ENCODE data around the gene POU2AF2. TPM values are rescaled to one million over a fixed set of nuclear protein-coding genes. Genes with fewer than 3 reads are reported as not detected.
A peak's percentile ranks its signal among the peaks of the same experiment; 100 is the strongest.

POU2AF2 gene
- total RNA-seq, 2 donors from 2014 or later: 1.3 to 2.2 TPM

GRCh38 chr11:111301004-111301841, 55.7 kb downstream of the POU2AF2 start:
- H3K4me3 ChIP-seq: no peak overlapping the region
- intact Hi-C loops (cut with DNase I): no loop called here
- no peak for TF ChIP-seq CTCF (IDR thresholded peaks at IDR 0.05)
- H3K4me1 ChIP-seq: peaks cover 5% of the 10 kb centered on the region
- peak; percentile 45 for DNase-seq
- no peaks in the 10 kb centered on the region for H3K36me3 ChIP-seq
- no peaks in the 10 kb centered on the region for H3K9me3 ChIP-seq
- H3K27me3 ChIP-seq: no peaks in the 10 kb centered on the region
- peak overlapping the region in 1 of 2 donors; percentile 84 for H3K9ac ChIP-seq (ENCODE audit: low read depth in 2 of 2, low read length in 2 of 2)
- H3K27ac ChIP-seq: no peak overlapping the region

DNA sequence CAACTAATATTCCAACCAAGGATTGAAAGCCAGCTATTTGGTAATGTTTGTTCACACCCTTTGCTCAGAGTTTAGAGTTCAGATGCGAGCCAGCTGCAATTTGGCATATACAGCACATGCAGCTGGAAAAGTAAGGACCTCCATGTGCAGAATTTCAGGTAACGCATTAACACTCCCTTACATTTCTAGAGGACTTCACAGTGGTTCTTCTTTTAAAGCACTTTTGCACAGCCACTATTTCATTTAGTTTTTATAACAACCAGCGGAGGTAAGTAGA, 56.3 kb downstream of the POU2AF2 start:
- H3K4me1 ChIP-seq: peaks cover 5% of the 10 kb centered on the region
- no peak overlapping the region for H3K4me3 ChIP-seq
- intact Hi-C loops (cut with DNase I): no loop called here
- H3K27me3 ChIP-seq: no peaks in the 10 kb centered on the region
- H3K9me3 ChIP-seq: no peaks in the 10 kb centered on the region
- TF ChIP-seq CTCF (IDR thresholded peaks at IDR 0.05): no peak
- no peaks in the 10 kb centered on the region for H3K36me3 ChIP-seq
- H3K9ac ChIP-seq (ENCODE audit: low read depth in 2 of 2, low read length in 2 of 2): peak overlapping the region in 1 of 2 donors; percentile 84
- no peak overlapping the region for H3K27ac ChIP-seq
- no peak for DNase-seq

DNA sequence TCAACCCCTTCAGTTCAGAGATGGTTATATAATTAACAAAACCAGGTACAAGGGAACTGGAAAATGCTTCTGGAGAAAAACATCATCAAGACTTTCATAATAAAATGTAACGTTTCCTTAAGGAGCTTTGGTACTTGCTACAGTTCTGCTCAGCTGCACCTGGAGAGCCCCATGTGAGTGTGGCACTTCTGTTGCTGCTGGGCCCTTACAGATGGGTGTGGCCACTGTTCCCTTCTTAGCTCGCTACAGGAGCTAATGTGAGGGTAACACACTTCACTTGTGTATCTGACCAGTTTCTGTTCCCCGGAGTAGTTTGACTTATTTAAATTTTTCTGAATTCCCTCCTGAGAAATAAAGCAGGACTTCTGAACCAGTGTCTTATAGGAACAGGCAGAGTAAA, 56.8 kb downstream of the POU2AF2 start:
- H3K36me3 ChIP-seq: no peaks in the 10 kb centered on the region
- DNase-seq: peak; percentile 59
- intact Hi-C loops (cut with DNase I): no loop called here
- no peaks in the 10 kb centered on the region for H3K27me3 ChIP-seq
- peaks cover 5% of the 10 kb centered on the region for H3K4me1 ChIP-seq
- no peak overlapping the region for H3K4me3 ChIP-seq
- H3K9me3 ChIP-seq: no peaks in the 10 kb centered on the region
- peak overlapping the region in 1 of 2 donors; percentile 84 for H3K9ac ChIP-seq (ENCODE audit: low read depth in 2 of 2, low read length in 2 of 2)
- no peak for TF ChIP-seq CTCF (IDR thresholded peaks at IDR 0.05)
- H3K27ac ChIP-seq: peak overlapping the region; percentile 40

- Histone ChIP-seq H3K4me3 (no peak overlapping the region), H3K9ac (ENCODE audit: low read depth in 2 of 2, low read length in 2 of 2) (peak overlapping the region in 1 of 2 donors; percentile 84), H3K4me1 (peaks cover 5% of the 10 kb centered on the region), H3K36me3 (no peaks in the 10 kb centered on the region), H3K27me3 (no peaks in the 10 kb centered on the region), H3K27ac (peak overlapping the region; percentile 40), H3K9me3 (no peaks in the 10 kb centered on the region)
- TF ChIP-seq CTCF (IDR thresholded peaks at IDR 0.05): no peak
- DNase-seq: peak; percentile 78
- intact Hi-C loops (cut with DNase I): no loop called here
Measured at GRCh38 chr11:111303461-111303860, 57.9 kb downstream of the POU2AF2 start.

GRCh38 chr11:111305162-111305802, 59.8 kb downstream of the POU2AF2 start:
- no peak overlapping the region for H3K4me3 ChIP-seq

More at GRCh38 chr11:111305162-111305802, 59.8 kb downstream of the POU2AF2 start:
- H3K9me3 ChIP-seq: no peaks in the 10 kb centered on the region
- H3K36me3 ChIP-seq: no peaks in the 10 kb centered on the region
- H3K9ac ChIP-seq (ENCODE audit: low read depth in 2 of 2, low read length in 2 of 2): no peak overlapping the region
- no peak for TF ChIP-seq CTCF (IDR thresholded peaks at IDR 0.05)
- no peak for DNase-seq
- intact Hi-C loops (cut with DNase I): no loop called here
- H3K27me3 ChIP-seq: no peaks in the 10 kb centered on the region
- H3K27ac ChIP-seq: no peak overlapping the region
- peaks cover 5% of the 10 kb centered on the region for H3K4me1 ChIP-seq
